Stimulated activated CD8-positive, alpha-beta memory T cell treated with anti-CD3 and anti-CD28 coated beads, Interleukin-2, amount 100 ng/mL, for 48 hours (primary cell): ENCODE data around the gene AHNAK.

ENCODE experiments used
- DNase-seq, 2 donors: peaks; one replicate each; pipeline ENCODE4 v3.0.0-alpha.2; 2020; ENCODE audit warnings: low read depth in 2 of 2

Gene AHNAK

DNA sequence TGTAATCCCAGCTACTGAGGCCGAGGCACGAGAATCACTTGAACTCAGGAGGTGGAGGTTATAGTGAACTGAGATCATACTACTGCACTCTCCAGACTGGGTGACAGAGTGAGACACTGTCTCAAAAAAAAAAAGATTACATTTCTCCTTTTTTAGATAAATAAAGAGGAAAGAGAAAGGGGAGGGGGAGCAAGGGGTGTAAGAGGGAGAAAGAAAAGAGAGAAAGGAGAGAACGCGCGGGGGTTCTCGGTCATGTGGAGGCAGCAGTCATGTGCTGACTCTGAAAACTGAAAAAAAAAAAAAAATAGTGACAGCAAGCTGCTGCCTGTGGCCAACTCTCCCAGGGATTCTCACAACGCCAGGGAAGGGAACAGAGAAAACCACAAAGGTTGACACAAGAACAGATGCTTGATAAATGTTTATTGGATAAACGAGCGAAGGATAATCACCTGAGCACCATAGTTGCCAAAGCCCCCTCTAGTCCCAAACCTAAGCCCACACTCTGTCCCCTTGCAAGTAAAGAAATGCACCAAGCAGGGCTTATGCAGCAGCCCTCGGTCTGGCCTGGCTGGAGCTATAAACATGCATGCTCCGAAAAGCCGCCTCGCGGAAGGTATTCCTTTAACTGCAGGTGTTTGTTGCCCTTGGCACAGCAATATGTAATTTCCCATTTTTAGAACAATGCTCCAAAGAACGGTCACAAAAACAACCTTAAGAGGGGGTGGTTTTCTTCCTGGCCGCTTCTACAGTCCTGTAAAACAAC is 113.3 kb downstream of the AHNAK start:
- no peak for DNase-seq

DNA sequence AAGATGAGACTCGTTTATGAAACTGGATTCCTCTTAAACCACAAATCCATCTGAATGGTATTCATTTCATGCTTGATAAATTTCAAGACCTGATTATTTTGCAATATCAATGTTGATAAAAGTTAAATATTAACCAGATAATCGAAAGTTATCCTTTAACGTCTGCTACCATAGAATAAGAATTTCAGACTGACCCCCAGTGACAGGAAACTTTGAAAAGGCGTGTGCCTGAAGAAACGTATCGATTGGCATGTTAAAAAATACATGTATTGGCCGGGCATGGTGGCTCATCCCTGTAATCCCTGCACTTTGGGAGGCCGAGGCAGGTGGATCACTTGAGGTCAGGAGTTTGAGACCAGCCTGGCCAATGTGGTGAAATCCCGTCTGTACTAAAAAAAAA is 113.9 kb downstream of the AHNAK start:
- DNase-seq, result no peak

DNA sequence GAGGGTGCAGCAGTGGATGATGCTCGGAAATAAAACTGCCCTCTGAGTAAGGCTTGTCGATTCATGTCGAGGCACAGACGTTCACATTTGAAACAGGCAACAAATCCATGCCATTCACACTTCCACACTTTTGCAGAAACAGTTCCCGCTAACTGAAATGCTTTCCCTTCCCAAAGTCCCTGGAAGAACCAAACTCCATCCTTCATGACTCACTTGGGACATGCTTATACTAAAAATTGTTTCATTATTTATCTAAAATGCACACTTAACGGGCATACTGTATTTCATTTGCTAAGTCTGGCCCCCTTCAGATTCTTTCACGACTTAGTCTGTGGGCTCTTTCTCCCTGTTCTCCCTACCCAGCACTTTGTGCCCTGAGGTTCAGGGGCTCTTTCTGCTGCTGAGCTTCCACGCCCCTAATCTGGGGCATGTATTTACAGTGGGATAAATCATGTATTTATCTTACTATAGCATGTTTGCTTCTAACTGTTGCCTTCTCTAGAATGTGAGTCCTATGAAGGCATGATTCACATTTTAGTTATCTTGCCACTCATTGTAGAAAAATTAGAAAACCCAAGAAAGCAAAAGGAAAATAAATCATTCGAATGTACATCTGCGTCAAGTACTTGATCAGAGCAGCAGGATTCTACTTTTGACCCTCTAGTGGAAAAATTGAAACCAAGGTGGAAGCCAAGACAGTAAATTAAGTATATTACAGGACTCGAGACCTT is 115.3 kb downstream of the AHNAK start:
- no peak for DNase-seq

DNA sequence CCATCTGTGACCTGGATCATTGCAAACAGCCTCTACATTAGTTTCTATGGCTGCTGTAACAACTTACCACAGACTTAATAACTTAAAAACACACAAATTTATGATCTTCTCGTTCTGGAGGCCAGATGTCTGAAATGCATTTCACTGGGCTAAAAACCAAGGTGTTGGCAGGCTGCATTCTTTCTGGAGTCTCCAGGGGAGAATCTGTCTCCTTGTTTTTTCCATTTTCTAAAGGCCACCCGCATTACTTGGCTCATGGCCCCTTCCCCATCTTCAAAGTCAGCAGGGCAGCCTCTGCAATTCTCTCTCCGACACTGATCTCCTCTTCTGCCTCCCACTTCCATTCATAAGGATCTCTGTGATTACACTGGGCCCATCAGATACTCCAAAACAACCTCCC is 116.2 kb downstream of the AHNAK start:
- no peak for DNase-seq

DNA sequence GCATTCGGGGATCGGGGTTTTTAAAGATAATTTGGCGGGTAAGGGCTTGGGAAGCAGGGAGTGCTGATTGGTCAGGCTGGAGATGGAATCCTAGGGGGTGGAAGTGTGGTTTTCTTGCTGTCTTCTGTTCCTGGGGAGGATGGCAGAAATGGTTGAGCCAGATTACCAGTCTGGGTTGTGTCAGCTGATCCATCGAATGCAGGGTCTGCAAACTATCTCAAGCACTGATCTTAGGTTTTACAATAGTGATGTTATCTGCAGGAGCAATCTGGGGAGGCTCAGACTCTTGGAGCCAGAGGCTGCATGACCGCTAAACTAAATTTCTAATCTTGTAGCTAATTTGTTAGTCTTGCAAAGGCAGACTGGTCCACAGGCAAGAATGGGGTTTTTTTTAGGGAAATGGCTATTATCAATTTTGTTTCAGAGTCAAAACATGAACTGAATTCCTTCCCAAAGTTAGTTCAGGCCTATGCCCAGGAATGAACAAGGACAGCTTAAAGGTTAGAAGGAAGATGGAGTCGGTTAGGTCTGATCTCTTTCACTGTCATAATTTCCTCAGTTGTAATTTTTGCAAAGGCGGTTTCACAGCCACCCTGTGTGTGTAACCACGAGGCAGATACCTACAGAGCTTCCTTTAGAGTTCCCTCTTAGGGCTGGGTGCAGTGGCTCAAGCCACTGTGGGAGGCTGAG is 117.6 kb downstream of the AHNAK start:
- no peak for DNase-seq

DNA sequence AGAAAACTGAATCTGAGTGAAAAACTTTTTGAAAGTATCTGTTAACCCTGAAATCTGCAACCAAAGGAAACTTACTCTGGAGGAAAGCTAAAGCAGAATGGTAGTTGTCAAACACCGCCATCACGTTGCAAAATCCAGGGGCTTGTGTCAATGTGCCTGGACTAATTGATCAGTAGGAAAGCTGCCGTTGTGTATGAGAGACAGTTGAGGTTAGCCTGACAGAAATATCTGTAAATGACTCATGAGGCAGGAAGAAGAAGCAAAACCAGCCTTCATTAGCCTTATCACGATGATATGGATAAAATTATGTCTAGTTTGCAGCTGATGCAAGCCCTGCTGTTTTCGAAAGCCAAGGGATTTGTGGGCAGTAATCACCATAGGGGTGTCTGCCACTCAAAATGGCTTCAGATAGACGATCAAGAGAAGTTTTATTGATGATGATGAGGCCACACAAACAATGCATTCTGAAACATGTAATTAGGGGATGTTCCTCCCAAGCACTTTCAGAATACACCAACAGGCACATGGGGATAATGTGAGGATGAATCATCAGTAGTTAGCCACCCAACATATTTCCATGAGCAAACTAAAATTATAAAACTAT is 118.9 kb downstream of the AHNAK start:
- DNase-seq, result no peak

DNA sequence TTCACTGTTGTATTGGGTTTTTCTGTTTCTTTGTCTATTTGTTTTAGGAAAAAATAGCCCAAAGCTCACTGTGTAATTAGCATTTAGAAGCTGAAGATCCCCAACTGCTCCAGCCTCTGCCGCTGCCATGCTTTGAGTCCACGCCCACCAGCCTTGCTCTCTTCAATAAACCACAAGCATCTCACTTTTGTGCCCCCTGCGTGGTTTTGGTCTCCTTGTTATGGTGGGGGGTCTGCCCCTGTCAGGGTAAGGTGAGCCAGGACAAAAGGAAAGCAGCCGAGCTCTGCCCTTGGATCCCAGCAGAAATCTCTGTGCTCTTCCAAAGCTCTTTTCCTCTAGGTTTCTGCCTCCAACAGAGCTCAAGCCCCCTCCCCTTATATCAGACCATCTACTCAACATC is 123.6 kb downstream of the AHNAK start:
- no peak for DNase-seq

DNA sequence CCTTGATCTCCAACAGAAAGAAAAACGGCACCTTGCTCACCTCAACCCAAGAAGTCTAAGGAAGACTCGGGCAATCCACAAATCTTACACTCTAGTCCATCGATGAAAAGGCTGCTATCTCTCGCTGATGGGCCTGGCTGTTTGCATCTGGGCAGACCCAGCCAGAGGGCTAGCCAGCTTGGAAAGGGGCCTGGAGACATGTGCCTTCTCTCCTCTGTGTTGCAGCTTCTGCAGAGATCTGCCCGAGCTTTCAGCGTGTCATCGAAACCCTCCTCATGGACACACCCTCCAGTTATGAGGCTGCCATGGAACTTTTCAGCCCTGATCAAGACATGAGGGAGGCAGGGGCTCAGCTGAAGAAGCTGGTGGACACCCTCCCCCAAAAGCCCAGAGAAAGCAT is 124.6 kb downstream of the AHNAK start:
- DNase-seq, result no peak

DNA sequence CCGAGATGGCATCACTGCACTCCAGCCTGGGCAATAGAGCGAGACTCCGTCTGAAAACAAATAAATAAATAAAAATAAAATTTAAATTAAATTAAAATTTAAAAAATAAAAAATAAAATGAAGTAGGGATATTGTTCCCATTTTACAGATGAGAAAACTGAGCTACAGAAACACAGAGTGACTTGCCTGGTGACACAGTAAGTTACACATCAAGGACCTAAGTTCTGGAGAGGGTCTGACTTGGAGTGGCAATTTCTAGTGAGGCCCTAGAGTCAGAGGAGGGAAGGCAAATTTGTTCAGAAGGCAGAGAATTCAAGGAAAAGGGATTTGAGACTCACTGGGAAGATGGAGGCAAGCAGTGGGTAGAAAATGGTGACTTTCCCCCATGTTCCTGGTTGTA is 125.7 kb downstream of the AHNAK start:
- DNase-seq, result no peak

DNA sequence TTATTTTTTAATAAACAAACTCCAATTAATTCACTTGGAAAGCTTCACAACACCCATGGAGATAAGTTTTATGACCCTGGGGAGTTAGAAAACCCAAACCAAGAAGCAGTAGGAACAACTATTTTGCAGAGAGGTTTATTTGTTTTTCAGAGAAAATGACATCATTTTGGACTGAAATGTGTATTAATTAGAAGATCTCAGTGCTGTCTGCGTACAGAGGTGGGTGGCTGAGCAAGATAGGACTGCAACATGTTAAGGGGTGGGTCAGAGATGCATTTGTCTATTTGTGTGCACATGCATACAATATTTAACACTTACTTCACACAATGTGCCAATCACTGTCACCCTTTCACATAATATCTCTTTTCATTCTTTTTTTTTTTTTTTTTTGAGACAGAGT is 126.7 kb downstream of the AHNAK start:
- no peak for DNase-seq

DNA sequence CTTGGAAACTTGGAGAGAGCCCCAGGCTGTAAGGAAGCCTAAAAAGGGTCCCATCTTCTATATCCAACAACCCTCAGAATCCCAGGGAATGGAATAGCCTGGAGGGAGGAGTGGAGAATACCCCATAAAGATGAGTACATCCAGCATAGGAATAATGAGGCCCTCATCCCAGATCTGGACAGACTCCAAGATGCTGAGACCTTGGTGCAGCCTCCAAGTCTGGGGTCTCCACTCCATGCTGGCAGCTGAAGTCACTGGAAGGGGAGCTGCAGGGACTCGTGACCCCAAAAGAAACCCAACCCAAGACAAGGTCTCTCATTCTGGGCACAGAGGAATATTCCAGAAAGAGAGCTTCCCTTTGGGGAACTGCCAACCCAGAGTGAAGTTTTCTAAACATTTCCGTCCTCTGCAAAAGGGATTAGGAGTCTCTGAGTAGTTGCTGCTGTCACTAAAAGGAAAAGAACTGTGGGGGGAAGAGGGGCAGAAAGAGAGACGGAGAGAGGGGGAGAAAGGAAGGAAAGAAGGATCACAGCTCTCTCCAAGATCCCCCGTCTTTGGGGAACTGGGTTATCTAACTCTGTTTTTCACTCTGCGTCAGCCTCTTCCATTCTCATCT is 127.2 kb downstream of the AHNAK start:
- no peak for DNase-seq

DNA sequence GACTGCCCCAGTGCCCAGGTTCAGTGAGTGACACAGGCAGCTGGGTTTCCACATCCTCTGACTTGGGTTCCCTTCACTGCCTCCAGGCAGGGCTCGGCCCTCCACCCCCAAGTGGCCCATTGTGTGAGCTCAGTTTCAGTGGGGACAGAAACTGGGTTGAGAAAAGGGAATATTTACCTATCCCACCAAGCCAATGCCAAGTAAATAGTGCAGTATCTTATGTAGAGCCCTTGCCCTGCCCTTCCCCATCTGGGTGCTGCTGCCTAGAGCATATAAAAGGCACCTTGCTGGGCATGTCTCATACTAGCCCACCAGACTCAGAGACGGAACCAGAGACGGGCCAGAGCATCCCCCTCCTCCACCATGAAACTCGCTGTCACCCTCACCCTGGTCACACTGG is 127.9 kb downstream of the AHNAK start, which contains the start of gene SCGB1A1:
Gene SCGB1A1, plus strand, starts transcription at position 301 of the 400 bp plus-strand sequence. Its CDS starts 63 bp downstream, at position 364.
- no peak for DNase-seq

DNA sequence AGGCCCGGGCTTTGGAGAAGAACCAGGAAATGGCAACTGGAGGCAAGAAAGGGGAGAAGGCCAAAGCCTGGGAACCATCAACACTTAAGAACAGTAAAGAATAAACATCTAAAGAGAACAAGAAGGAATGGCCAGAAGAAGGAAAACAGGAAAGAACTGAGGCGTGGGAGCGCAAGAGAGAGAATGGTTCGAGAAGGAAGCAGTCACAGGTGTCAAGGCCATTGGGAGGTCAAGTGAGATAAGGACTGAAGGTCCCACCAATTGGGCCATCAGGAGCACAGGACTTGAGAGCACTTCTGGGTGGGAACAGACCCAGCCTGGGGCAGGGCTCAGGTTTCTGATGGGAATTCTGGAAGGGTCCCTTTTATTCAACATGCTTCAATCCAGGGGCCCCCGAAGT is 128.5 kb downstream of the AHNAK start:
- no peak for DNase-seq

DNA sequence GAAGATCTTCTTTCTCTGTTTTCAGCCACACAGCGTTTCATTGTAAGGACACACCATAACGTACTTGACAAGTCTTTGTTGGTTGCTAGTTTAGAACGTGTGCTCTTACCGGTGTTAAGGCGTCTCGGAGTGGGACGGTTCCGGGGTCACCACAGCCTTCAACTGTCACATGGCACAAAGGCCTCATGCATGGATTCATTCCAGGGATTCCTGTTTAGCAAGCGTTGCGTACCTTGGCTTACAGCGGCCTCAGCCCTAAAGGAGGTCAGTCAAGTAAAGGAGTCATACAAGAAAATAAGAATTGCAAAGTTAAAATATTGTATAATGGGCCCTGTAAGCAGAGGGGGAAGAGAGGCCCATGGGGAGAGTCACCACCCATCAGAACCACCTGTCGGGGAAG is 130.0 kb downstream of the AHNAK start:
- no peak for DNase-seq

DNA sequence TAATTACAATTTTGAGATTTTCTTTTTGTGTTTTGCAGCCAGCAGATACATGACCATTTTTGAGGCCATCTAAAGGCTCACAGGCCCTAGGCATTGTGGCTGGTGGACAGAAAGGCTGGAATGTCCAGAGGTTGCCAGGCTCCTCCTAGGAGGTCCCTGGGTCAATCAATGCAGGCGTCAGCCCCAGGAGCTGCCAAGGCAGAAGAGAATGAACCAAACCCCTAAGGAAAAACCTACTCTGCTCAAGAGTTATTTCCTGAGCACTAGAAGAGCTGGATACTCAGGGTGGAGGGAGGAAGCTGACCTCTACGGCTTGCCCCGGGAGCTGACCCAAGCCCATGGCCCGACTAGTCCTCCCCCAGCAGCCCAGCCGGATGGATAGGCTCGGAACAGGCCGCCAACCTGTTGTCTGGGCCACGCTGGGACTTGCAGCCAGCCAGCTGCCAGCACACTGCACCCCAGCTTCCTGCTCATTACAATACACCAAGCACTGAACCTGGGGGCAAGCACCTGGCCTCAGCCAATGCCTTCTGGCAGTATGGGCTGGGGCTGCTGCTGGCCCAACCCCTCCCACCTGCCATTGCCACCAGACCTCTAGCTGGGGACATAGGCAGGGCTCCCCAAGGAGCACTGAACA is 133.4 kb downstream of the AHNAK start:
- DNase-seq, result no peak

DNA sequence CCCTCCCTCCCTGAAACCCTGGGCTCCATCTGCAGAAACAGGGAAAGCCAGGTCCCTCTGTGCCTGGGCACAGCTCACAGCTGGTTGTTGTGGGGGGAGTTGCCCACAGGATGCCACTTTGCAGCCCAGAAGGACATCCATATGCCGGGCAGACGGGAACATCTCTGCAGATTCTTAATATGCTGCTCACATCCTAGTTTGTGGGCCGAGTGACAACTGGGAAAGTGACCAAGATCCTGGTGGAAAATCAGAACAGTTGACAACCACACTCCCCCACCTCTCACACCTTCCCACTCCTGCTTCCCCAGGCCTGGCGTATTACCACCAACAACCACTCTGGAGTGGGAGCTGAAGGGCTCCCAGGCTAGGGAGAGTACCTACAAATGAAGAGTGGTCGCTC is 135.1 kb downstream of the AHNAK start:
- no peak for DNase-seq

DNA sequence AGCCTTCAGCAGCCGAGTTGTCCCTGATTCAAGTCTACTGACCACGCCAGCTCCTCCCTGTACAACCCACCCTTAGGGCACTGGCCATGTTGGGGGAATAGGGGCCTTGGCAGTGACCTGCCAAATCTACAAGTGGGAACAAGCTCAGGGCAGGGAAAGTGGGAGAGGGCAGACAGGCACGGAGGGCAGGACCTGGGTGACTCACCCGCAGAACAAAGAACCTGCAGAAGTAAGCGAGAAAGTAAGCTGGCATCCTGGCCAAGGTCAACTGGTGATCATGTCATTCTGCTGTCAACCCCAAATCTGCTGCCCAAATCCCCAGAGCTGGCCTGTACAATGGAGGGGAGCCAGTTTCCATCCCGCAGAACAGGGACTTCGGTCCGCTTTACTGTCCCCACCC is 135.6 kb downstream of the AHNAK start:
- no peak for DNase-seq

DNA sequence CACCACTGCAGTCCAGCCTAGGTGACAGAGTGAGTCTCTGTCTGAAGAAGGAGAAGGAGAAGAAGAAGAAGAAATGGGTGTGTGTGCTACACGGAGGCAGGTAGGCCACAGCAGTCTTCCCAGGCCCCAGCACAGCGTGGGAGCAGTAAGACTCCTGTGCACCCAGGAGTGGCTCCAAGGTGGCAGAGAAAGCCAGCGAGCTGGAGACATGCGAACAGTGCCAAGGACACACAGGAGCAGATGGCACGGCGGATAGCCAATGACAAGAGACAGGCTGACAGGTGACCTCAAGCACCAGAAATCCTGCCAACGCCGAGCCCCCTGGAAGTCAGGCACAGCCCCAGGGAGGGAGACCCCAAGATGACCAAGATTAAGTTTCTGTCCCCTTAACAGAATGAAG is 136.8 kb downstream of the AHNAK start:
- DNase-seq, result no peak

DNA sequence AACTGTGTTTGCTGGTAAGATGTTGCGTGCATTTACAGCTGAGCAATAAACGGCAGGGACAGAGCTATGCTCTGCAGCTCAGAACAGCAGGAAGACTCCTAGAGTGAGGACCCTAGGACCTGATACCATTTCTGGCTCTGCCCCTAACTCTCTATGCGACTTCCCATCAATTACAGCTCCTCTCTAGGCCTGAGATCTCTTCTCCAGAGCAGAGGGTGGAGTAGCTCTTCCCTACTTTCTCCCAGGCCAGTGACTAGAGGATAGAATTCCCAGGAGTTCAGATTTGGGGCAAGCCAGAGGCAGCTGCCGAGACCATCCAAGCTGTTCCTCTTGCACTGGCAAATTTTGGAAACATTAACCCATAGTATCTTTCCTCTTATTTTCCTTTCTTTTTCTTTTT is 140.6 kb downstream of the AHNAK start:
- DNase-seq, result no peak

DNA sequence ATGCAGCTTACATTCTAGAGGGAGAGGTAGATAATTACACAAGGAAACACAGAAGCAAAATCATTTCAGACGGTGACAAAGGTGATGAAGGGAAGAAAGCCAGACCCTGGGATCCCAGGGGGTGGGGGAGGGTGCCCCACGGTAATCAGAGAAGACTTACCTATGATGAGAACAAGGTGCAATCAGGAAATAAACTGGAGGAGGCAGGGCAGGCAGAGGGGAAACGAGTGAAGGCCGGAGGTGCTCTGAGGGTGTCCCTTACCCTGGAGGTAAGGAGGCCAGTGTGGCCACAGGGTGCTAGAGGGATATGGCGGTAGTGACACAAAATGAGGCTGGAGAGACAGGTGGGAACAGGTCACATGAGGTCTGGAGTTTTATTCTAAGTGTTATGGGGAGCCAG is 141.7 kb downstream of the AHNAK start:
- DNase-seq, result no peak

DNA sequence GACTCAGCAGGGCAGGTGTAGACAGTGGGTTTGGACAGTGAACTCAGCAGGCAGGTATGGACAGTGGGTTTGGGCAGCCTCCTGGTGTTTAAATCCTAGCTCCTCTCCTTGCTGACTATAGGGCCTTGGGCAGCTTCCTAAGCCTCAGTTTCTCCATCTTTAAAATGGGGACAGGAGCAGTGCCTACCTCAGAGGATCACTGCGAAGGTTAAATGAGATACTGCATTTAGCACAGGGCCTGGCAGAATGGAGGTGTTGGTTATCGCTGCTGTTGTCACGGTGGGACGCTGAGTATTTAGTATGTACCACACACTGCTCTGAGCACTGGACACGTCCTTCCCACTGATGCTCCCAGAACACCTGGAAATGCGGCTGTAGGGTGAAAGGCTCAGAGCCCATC is 142.2 kb downstream of the AHNAK start:
- no peak for DNase-seq
